ENCODE measurements around the gene FRMD5. TPM values are rescaled to one million over a fixed set of nuclear protein-coding genes. Genes with fewer than 3 reads are reported as not detected.

FRMD5 gene
- total RNA-seq, 1 experiment from 2014 or later, result 27.2 TPM

DNA sequence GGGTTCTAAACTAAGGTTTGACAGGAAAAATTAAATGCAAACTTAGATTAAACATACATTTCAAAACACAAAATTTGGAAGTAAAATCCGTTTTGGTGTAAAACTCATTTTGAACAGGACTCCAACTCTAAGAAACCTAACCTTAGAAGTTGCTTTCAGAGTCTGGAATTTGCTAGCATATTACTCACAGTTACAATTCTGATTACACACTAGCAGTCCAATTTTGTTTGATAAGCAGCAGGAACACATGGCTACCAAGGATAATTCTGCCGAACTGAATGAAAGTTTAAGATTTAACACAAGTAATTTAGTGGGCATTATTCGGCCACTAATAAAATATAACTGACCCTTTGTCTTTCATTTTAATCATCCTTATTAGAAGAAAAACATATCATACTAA is 49.6 kb downstream of the FRMD5 start:
- BruUV-seq (replicated peaks), result no TSS peak
- ChIA-PET POLR2A (no interaction called here), RAD21 (ENCODE audit: low non-redundant PET in 1 of 2, low total read pairs in 2 of 2, uncharacterized antibody in 2 of 2, unreplicated experiment in 2 of 2) (no interaction called here), CTCF (no interaction called here)
- Histone ChIP-seq H3K4me3 (replicated peaks in 1 of 2; ENCODE audit: low read depth in 1 of 2, low read length in 2 of 2) (no peak overlapping the region), H3K9me2 (ENCODE audit: insufficient read depth) (no peaks in the 10 kb centered on the region), H3K4me2 (ENCODE audit: low read length) (no peak overlapping the region), H3K79me2 (ENCODE audit: insufficient read depth, low read length) (peaks cover 66% of the 10 kb centered on the region), H3K9ac (ENCODE audit: low read length) (no peak overlapping the region), H4K20me1 (ENCODE audit: insufficient read depth) (no peaks in the 10 kb centered on the region), H3K4me1 (ENCODE audit: control insufficient read depth in 1 of 2, insufficient read depth in 2 of 2, low read length in 2 of 2) (no peaks in the 10 kb centered on the region), H3K9me3 (ENCODE audit: control insufficient read depth in 1 of 2, insufficient read depth in 1 of 2, low read depth in 1 of 2, low read length in 2 of 2) (no peaks in the 10 kb centered on the region), H3K27me3 (ENCODE audit: insufficient read depth, low read length) (no peaks in the 10 kb centered on the region), H3K36me3 (ENCODE audit: control insufficient read depth in 1 of 2, insufficient read depth in 2 of 2, low read length in 2 of 2) (no peaks in the 10 kb centered on the region), H2AFZ (ENCODE audit: low read depth, low read length, poor library complexity, severe bottlenecking) (no peak overlapping the region), H3K27ac (ENCODE audit: low read depth, low read length) (no peak overlapping the region)
- no peak for ATAC-seq
- TF ChIP-seq, protein P1, sequence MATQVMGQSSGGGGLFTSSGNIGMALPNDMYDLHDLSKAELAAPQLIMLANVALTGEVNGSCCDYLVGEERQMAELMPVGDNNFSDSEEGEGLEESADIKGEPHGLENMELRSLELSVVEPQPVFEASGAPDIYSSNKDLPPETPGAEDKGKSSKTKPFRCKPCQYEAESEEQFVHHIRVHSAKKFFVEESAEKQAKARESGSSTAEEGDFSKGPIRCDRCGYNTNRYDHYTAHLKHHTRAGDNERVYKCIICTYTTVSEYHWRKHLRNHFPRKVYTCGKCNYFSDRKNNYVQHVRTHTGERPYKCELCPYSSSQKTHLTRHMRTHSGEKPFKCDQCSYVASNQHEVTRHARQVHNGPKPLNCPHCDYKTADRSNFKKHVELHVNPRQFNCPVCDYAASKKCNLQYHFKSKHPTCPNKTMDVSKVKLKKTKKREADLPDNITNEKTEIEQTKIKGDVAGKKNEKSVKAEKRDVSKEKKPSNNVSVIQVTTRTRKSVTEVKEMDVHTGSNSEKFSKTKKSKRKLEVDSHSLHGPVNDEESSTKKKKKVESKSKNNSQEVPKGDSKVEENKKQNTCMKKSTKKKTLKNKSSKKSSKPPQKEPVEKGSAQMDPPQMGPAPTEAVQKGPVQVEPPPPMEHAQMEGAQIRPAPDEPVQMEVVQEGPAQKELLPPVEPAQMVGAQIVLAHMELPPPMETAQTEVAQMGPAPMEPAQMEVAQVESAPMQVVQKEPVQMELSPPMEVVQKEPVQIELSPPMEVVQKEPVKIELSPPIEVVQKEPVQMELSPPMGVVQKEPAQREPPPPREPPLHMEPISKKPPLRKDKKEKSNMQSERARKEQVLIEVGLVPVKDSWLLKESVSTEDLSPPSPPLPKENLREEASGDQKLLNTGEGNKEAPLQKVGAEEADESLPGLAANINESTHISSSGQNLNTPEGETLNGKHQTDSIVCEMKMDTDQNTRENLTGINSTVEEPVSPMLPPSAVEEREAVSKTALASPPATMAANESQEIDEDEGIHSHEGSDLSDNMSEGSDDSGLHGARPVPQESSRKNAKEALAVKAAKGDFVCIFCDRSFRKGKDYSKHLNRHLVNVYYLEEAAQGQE (IDR thresholded peaks at IDR 0.05; ENCODE audit: low read depth), result no peak
- TF ChIP-seq, protein P2, sequence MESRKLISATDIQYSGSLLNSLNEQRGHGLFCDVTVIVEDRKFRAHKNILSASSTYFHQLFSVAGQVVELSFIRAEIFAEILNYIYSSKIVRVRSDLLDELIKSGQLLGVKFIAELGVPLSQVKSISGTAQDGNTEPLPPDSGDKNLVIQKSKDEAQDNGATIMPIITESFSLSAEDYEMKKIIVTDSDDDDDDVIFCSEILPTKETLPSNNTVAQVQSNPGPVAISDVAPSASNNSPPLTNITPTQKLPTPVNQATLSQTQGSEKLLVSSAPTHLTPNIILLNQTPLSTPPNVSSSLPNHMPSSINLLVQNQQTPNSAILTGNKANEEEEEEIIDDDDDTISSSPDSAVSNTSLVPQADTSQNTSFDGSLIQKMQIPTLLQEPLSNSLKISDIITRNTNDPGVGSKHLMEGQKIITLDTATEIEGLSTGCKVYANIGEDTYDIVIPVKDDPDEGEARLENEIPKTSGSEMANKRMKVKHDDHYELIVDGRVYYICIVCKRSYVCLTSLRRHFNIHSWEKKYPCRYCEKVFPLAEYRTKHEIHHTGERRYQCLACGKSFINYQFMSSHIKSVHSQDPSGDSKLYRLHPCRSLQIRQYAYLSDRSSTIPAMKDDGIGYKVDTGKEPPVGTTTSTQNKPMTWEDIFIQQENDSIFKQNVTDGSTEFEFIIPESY (IDR thresholded peaks at IDR 0.05; ENCODE audit: extremely low read depth, insufficient replicate concordance, low read length), result no peak
- TF ChIP-seq POLR2AphosphoS5 (IDR thresholded peaks at IDR 0.05; ENCODE audit: low read depth, low read length), result no peak
- TF ChIP-seq ZNF274 (IDR thresholded peaks at IDR 0.05; ENCODE audit: low read depth, low read length), result no peak
- TF ChIP-seq ZFX (IDR thresholded peaks at IDR 0.05), result no peak
- TF ChIP-seq ELF1 (IDR thresholded peaks at IDR 0.05; ENCODE audit: borderline replicate concordance, low read depth), result no peak
- TF ChIP-seq, protein P3, sequence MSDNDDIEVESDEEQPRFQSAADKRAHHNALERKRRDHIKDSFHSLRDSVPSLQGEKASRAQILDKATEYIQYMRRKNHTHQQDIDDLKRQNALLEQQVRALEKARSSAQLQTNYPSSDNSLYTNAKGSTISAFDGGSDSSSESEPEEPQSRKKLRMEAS (IDR thresholded peaks at IDR 0.05), result no peak
- no peak for TF ChIP-seq CBX3 (IDR thresholded peaks at IDR 0.05; ENCODE audit: low read depth)
- TF ChIP-seq SP1 (IDR thresholded peaks at IDR 0.05; ENCODE audit: low read depth), result no peak
- TF ChIP-seq CEBPB (IDR thresholded peaks at IDR 0.05; ENCODE audit: low read depth), result no peak
- TF ChIP-seq EGR1 (IDR thresholded peaks at IDR 0.05; ENCODE audit: low read depth), result no peak
- no peak for TF ChIP-seq YY1 (IDR thresholded peaks at IDR 0.05; ENCODE audit: extremely low read depth, insufficient replicate concordance, low read depth, low read length)
- TF ChIP-seq EZH2phosphoT487 (IDR thresholded peaks at IDR 0.05; ENCODE audit: borderline replicate concordance), result no peak
- TF ChIP-seq SRF (IDR thresholded peaks at IDR 0.05; ENCODE audit: low read depth), result no peak
- no peak for TF ChIP-seq EZH2 (IDR thresholded peaks at IDR 0.05)
- TF ChIP-seq POLR2A (IDR thresholded peaks at IDR 0.05; ENCODE audit: borderline replicate concordance, extremely low read depth, insufficient read depth, insufficient read length), result no peak
- no peak for TF ChIP-seq TCF7L2 (IDR thresholded peaks at IDR 0.05; ENCODE audit: borderline replicate concordance, extremely low read depth, insufficient read depth, insufficient read length)
- no peak for TF ChIP-seq RAD21 (IDR thresholded peaks at IDR 0.05; ENCODE audit: low read depth)
- intact Hi-C loops (cut with micrococcal nuclease), result no loop called here
- no peak for DNase-seq (ENCODE audit: low read depth, low spot score)
